GM23248 (cell line): ENCODE data around the gene RPS6KA4. TPM values are rescaled to one million over a fixed set of nuclear protein-coding genes. Genes with fewer than 3 reads are reported as not detected.
"Not testable (repeated sequence)": the region's sequence is repeated elsewhere in the genome, so short reads cannot be mapped to it uniquely, and the experiment has no call there.

Source experiments
- DNase-seq: peaks from one replicate; pipeline ENCODE4 v3.0.0-alpha.2; 2015
- H2AFZ ChIP-seq: fragments of 200-600 bp; sonication (generic); 2 replicates; pipeline ENCODE4 v1.6.1; 2016; ENCODE audit warnings: antibody characterized with exemption
- H3F3A ChIP-seq: fragments of 200-600 bp; sonication (generic); 2 replicates; pipeline ENCODE4 v1.6.1; 2016; ENCODE audit warnings: mild to moderate bottlenecking, antibody characterized with exemption, mixed run types; ENCODE audit not compliant: insufficient read depth
- H3K27ac ChIP-seq: fragments of 200-600 bp; sonication (generic); 2 replicates; pipeline ENCODE4 v1.5.1; 2016; ENCODE audit warnings: mild to moderate bottlenecking
- H3K27me3 ChIP-seq: fragments of 200-600 bp; sonication (generic); replicated peaks from 2 replicates; pipeline ENCODE4 v1.6.1; 2016; ENCODE audit warnings: mild to moderate bottlenecking; ENCODE audit not compliant: insufficient read depth
- H3K36me3 ChIP-seq: fragments of 200-600 bp; sonication (generic); 2 replicates; pipeline ENCODE4 v1.6.1; 2016; ENCODE audit warnings: low read depth, mild to moderate bottlenecking
- H3K4me1 ChIP-seq: fragments of 200-600 bp; sonication (generic); 2 replicates; pipeline ENCODE4 v1.6.1; 2016; ENCODE audit warnings: mild to moderate bottlenecking; ENCODE audit not compliant: insufficient read depth
- H3K4me2 ChIP-seq: fragments of 200-600 bp; sonication (generic); one replicate; pipeline ENCODE4 v1.6.1; 2016; ENCODE audit warnings: mild to moderate bottlenecking; ENCODE audit not compliant: unreplicated experiment
- H3K4me3 ChIP-seq: fragments of 200-600 bp; sonication (generic); 2 replicates; pipeline ENCODE4 v1.5.1; 2016; ENCODE audit warnings: mild to moderate bottlenecking
- H3K79me2 ChIP-seq: fragments of 200-600 bp; sonication (generic); 2 replicates; pipeline ENCODE4 v1.6.1; 2016; ENCODE audit warnings: mild to moderate bottlenecking; ENCODE audit not compliant: insufficient read depth
- H3K9ac ChIP-seq: fragments of 200-600 bp; sonication (generic); 2 replicates; pipeline ENCODE4 v1.6.1; 2016; ENCODE audit warnings: mild to moderate bottlenecking
- H3K9me2 ChIP-seq: fragments of 200-600 bp; sonication (generic); 2 replicates; pipeline ENCODE4 v1.6.1; 2016; ENCODE audit warnings: mixed run types, mild to moderate bottlenecking, moderate library complexity; ENCODE audit not compliant: insufficient read depth
- H3K9me3 ChIP-seq: fragments of 200-600 bp; sonication (generic); one replicate; pipeline ENCODE4 v1.6.1; 2017; ENCODE audit warnings: low read depth
- H4K20me1 ChIP-seq: fragments of 200-600 bp; sonication (generic); 2 replicates; pipeline ENCODE4 v1.6.0; 2016; ENCODE audit not compliant: insufficient read depth
- EZH2 ChIP-seq: fragments of 200-600 bp; sonication (generic); IDR thresholded peaks from 2 replicates; pipeline ENCODE4 v1.6.1; 2018; ENCODE audit warnings: antibody characterized with exemption, mild to moderate bottlenecking; ENCODE audit not compliant: insufficient read depth, poor library complexity, severe bottlenecking
- EZH2phosphoT487 ChIP-seq: fragments of 200-600 bp; sonication (generic); IDR thresholded peaks from 2 replicates; pipeline ENCODE4 v1.6.1; 2018; ENCODE audit warnings: antibody characterized with exemption, moderate library complexity, mild to moderate bottlenecking, low read depth; ENCODE audit not compliant: insufficient read depth
- WGBS, 2 experiments: methylation state at CpG; one replicate each; pipeline ENCODE4 v1.1.6; 2015 to 2017; ENCODE audit warnings: low lambda C conversion rate in 2 of 2, low coverage in 1 of 2; ENCODE audit errors: missing lambda C conversion rate in 2 of 2; 5-methylcytosine and 5-hydroxymethylcytosine counted together
- in situ Hi-C: fragments of 300-500 bp; cut with MboI; formaldehyde crosslinking; loops from 2 replicates; pipeline ENCODE4 v1.15.0; 2020
- polyA plus RNA-seq: library from polyadenylated mRNA; unstranded; fragments of >200 nt; fragmentation: Nextera tagmentation; extraction: Ambion mirVana; gene quantifications from 2 replicates; pipeline ENCODE4 v1.2.1, GENCODE V29; 2016
- total RNA-seq: library from RNA; depleted of rRNA; stranded (reverse); fragments of >200 nt; shearing (Covaris generic); gene quantifications from 2 replicates; pipeline ENCODE4 v1.2.3, GENCODE V29; 2014

RPS6KA4 gene
- total and polyA plus RNA-seq, 2 experiments from 2014 or later, result 12.2 to 61.0 TPM

- no peak for TF ChIP-seq EZH2
- TF ChIP-seq EZH2phosphoT487, result no peak
- H3K4me2 ChIP-seq, result no peak overlapping the region
- no peak for DNase-seq
- no peak overlapping the region for H3K4me3 ChIP-seq
- no peaks in the 10 kb centered on the region for H4K20me1 ChIP-seq
- peak overlapping the region; percentile 76; the same call in 1 of the 2 replicates for H3K9ac ChIP-seq
- 88 to 90% methylated on average over 24 of the region's 24 CpGs for WGBS, 2 experiments
- H3F3A ChIP-seq, result peaks cover 10% of the 10 kb centered on the region
- no peaks in the 10 kb centered on the region for H3K9me3 ChIP-seq
- no peaks in the 10 kb centered on the region for H3K9me2 ChIP-seq
- H3K36me3 ChIP-seq, result no peaks in the 10 kb centered on the region
- H3K79me2 ChIP-seq, result peaks cover 75% of the 10 kb centered on the region
- no peak overlapping the region for H2AFZ ChIP-seq
- H3K4me1 ChIP-seq, result peaks cover 23% of the 10 kb centered on the region
- peak overlapping the region; percentile 57; the same call in 1 of the 2 replicates for H3K27ac ChIP-seq
- H3K27me3 ChIP-seq, result no peaks in the 10 kb centered on the region
- in situ Hi-C loops, result no loop called here
Measured at GRCh38 chr11:64314805-64315561, 44.0 kb upstream of the RPS6KA4 start.

- peaks cover 23% of the 10 kb centered on the region for H3K4me1 ChIP-seq
- DNase-seq, in situ Hi-C loops, H3K9me2 ChIP-seq, H4K20me1 ChIP-seq, H3K27ac ChIP-seq, H3K27me3 ChIP-seq, H3K9me3 ChIP-seq, H2AFZ ChIP-seq, H3K36me3 ChIP-seq: not testable (repeated sequence)
- peak overlapping the region; percentile 88 for H3K4me3 ChIP-seq
- peak overlapping the region; percentile 95 for H3K4me2 ChIP-seq
- H3K9ac ChIP-seq, result peak overlapping the region; percentile 94; the same call in 1 of the 2 replicates
- H3F3A ChIP-seq, result peaks cover 10% of the 10 kb centered on the region
- 64 to 66% methylated on average over 13 to 25 of the region's 25 CpGs for WGBS, 2 experiments
- H3K79me2 ChIP-seq, result peaks cover 71% of the 10 kb centered on the region
Measured at GRCh38 chr11:64315667-64316526, 43.1 kb upstream of the RPS6KA4 start.

GRCh38 chr11:64316672-64317324 is 42.2 kb upstream of the RPS6KA4 start:
- peak overlapping the region; percentile 85 for H2AFZ ChIP-seq
- peaks cover 10% of the 10 kb centered on the region for H3F3A ChIP-seq
- H3K36me3 ChIP-seq, result 0 out of 2 replicates have a peak, but pooled peaks cover 3% of the 10 kb centered on the region
- no peak for TF ChIP-seq EZH2
- TF ChIP-seq EZH2phosphoT487, result no peak
- WGBS, 2 experiments, result 11 to 15% methylated on average over 28 to 31 of the region's 32 CpGs
- peaks cover 62% of the 10 kb centered on the region for H3K79me2 ChIP-seq
- H4K20me1 ChIP-seq, result no peaks in the 10 kb centered on the region
- DNase-seq, result no peak
- H3K4me2 ChIP-seq, result peak overlapping the region; percentile 95
- H3K9ac ChIP-seq, result peak overlapping the region; percentile 94
- H3K27me3 ChIP-seq, result no peaks in the 10 kb centered on the region
- H3K9me3 ChIP-seq, result no peaks in the 10 kb centered on the region
- peak overlapping the region; percentile 97 for H3K27ac ChIP-seq
- H3K9me2 ChIP-seq, result no peaks in the 10 kb centered on the region
- H3K4me3 ChIP-seq, result peak overlapping the region; percentile 88
- in situ Hi-C loops, result no loop called here
- peaks cover 23% of the 10 kb centered on the region for H3K4me1 ChIP-seq

GRCh38 chr11:64317325-64317960 is 41.5 kb upstream of the RPS6KA4 start, which contains the start of gene TRMT112:
Gene TRMT112 (minus strand): TSS chr11:64317559. CDS start chr11:64317526, 33 bp downstream.
- Histone ChIP-seq H3K79me2 (peaks cover 58% of the 10 kb centered on the region), H2AFZ (peak within 1 kb of the TSS; percentile 85), H3K9me2 (no peaks in the 10 kb centered on the region), H4K20me1 (no peaks in the 10 kb centered on the region), H3K4me3 (peak within 1 kb of the TSS; percentile 88), H3F3A (peaks cover 10% of the 10 kb centered on the region), H3K9ac (peak within 1 kb of the TSS; percentile 94), H3K27ac (peak within 1 kb of the TSS; percentile 97), H3K27me3 (no peaks in the 10 kb centered on the region), H3K9me3 (no peaks in the 10 kb centered on the region), H3K4me1 (peaks cover 23% of the 10 kb centered on the region), H3K4me2 (peak within 1 kb of the TSS; percentile 95), H3K36me3 (0 out of 2 replicates have a peak, but pooled peaks cover 4% of the 10 kb centered on the region)
- TF ChIP-seq EZH2phosphoT487 (no peak), EZH2 (no peak)
- in situ Hi-C loops, result no loop called here
- peak; percentile 98 for DNase-seq
- WGBS, 2 experiments, result 1% methylated on average over 42 to 43 of the region's 43 CpGs
